Sciatic nerve (tissue), 2 donors: ENCODE results near the gene AP4E1. TPM values are rescaled to one million over a fixed set of nuclear protein-coding genes. Genes with fewer than 3 reads are reported as not detected.
"Not testable (repeated sequence)": the region's sequence is repeated elsewhere in the genome, so short reads cannot be mapped to it uniquely, and the experiment has no call there.

Experiments
- ATAC-seq: fragments of 200-7000 bp; cut with Tn5 transposase; one replicate; pipeline ENCODE4 v1.9.1; 2020; ENCODE audit warnings: mild to moderate bottlenecking, moderate library complexity
- DNase-seq: peaks from one replicate; pipeline ENCODE4 v3.0.0-alpha.2; 2020; ENCODE audit warnings: low spot score
- intact Hi-C: fragments of 100-400 bp; cut with DNase I; formaldehyde crosslinking; loops from one replicate; pipeline ENCODE4 v1.14.2; 2022
- total RNA-seq: library from RNA; stranded (reverse); fragmentation: NEBNext Ultra II Directional; extraction: Animal tissue kit (Norgen Biotek cat#: 25700); gene quantifications from one replicate; pipeline ENCODE4 v1.2.1, GENCODE V29; 2021
- donor health status: DM: no; HTN: no; CAD: no.
- donor health status: DM: no; HTN: no; CAD: no.

The AP4E1 gene
- total RNA-seq, 1 donor from 2014 or later: 11.9 TPM

GRCh38 chr15:50997371-50998051 is 89.0 kb downstream of the AP4E1 start:
- ATAC-seq: no peak
- no peak for DNase-seq
- intact Hi-C loops: no loop called here

- DNase-seq: no peak
- ATAC-seq: no peak
Measured at GRCh38 chr15:51004103-51004551, 95.6 kb downstream of the AP4E1 start.

GRCh38 chr15:51006336-51006985 is 98.0 kb downstream of the AP4E1 start:
- intact Hi-C loops: no loop called here
- no peak for DNase-seq
- no peak for ATAC-seq

More at GRCh38 chr15:51004103-51004551, 95.6 kb downstream of the AP4E1 start:
- intact Hi-C loops: no loop called here

GRCh38 chr15:51007131-51007666 is 98.7 kb downstream of the AP4E1 start:
- intact Hi-C loops: no loop called here
- ATAC-seq: no peak
- DNase-seq: no peak

DNA sequence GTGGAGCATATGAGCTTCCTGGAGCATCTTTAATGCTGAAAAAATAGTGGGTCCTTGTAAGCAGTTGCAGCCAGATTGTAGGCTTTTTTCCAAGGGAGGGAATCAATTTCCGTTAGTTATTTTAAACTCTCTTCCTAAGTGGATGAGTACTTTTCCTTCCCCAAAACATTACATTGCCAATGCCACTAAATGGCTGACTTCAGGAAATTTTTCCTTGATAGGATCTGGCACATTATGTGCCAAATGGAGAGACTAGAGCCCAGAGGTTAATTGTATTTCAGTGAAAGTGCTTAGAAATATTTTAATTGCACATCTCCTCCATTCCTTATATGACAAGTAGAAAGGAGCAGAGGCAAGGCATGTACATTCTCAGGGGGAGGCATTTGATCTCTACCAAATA is 102.7 kb downstream of the AP4E1 start:
- DNase-seq (no peak), ATAC-seq (no peak)
- intact Hi-C loops: no loop called here

GRCh38 chr15:51016615-51017014 is 108.1 kb downstream of the AP4E1 start:
- intact Hi-C loops: no loop called here
- DNase-seq (no peak), ATAC-seq (no peak)

DNA sequence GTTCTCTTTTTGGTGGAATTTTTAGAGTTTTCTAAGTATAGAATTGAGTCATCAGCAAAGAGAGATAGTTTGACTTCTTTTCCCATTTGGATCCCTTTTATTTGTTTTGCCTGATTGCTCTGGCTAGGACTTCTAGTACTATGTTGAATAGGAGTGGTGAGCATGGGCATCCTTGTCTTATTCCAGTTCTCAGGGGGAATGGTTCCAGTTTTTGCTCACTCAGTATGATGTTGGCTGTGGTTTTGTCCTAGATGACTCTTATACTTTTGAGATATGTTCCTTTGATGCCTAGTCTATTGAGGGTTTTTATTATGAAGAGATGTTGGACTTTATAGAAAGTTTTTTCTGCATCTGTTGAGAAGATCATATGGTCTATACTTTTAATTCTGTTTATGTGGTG is 113.7 kb downstream of the AP4E1 start:
- ATAC-seq: no peak
- no peak for DNase-seq
- intact Hi-C loops: no loop called here

DNA sequence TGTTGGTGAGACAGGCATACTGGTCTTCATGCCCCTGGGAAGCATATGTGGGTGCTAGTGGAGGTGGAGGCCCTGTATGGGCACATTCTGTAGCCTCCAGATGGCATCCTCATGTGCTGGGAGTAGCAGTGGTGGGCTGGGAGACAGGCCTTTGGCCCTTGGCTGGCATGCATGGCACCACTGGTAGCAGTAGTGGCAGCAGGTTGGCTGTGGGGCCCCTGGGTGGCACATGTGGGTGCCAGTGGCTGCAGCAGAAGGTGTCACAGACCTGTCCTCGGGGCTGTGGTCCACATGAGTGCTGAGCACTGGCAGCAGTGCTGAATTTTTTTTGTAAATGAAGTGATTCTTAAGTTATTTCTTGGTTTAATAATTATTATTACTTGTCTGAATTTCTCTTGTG is 115.0 kb downstream of the AP4E1 start:
- ATAC-seq (no peak), DNase-seq (no peak)
- intact Hi-C loops: no loop called here

GRCh38 chr15:51024735-51025453 is 116.4 kb downstream of the AP4E1 start:
- intact Hi-C loops: no loop called here
- ATAC-seq (no peak), DNase-seq (no peak)

DNA sequence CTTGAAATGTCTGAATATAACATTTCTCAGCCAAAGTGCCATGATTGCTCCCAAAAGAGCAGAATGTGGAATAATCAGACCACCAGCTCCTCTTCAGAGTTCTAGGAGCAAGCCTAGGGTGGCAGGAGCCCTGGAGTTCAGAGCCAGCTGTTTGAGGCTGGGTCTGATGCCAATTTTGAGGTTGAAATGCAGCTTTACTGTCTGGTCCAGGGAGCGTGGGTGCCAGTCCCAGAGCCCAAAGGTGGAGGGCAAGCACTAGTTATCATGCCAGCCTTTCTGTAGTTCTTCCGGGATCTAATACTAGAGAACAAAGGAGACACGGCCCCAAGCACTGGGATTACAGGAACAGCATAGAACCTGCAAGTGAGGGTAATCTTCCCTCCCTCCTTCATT is 117.0 kb downstream of the AP4E1 start:
- intact Hi-C loops: no loop called here
- DNase-seq (no peak), ATAC-seq (no peak)

DNA sequence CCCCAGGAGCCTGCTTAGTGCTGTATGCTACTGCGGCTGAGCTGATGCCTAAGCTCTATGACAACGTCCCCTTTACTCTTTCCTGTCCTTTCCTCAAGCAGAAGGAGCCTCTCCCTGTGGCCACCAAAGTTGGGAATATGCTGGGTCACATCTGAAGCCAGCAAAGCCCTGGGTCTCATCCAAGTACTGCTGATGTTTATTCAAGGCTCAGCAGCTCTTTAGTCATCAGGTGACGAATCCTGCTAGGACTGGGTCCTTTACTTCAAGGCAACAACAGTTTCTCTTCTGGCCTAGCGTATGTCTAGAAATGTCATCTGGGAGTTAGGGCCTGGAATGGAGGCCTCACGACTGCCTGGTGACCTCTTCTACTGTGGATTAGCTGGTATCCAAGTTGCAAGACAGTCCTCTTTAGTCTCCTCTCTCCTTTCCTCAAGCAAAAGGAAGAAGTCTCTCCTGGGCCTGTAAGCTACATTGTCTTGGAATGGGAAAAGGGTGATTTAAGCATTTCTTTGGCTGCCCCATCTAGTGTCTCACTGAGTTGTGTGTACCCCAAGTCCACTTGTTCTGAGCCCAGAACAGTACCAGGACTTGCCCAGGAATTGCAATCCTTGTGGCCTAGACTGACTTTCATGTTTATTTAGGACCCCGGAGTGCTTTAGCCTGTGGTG is 122.3 kb downstream of the AP4E1 start:
- intact Hi-C loops: no loop called here
- DNase-seq: no peak
- no peak for ATAC-seq

DNA sequence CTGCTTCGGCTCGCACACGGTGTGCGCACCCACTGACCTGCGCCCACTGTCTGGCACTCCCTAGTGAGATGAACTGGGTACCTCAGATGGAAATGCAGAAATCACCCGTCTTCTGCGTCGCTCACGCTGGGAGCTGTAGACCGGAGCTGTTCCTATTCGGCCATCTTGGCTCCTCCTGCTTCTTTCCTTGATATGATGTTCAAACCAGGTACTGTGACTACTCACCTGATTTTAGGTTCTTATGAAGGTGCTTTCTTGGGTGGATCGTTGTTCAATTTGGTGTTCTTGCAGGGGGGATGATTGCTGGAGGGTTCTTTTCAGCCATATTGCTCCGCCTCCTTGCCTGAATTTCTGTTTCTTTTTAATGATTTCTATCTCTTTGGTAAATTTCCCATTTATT is 129.0 kb downstream of the AP4E1 start:
- DNase-seq, ATAC-seq, intact Hi-C loops: not testable (repeated sequence)

DNA sequence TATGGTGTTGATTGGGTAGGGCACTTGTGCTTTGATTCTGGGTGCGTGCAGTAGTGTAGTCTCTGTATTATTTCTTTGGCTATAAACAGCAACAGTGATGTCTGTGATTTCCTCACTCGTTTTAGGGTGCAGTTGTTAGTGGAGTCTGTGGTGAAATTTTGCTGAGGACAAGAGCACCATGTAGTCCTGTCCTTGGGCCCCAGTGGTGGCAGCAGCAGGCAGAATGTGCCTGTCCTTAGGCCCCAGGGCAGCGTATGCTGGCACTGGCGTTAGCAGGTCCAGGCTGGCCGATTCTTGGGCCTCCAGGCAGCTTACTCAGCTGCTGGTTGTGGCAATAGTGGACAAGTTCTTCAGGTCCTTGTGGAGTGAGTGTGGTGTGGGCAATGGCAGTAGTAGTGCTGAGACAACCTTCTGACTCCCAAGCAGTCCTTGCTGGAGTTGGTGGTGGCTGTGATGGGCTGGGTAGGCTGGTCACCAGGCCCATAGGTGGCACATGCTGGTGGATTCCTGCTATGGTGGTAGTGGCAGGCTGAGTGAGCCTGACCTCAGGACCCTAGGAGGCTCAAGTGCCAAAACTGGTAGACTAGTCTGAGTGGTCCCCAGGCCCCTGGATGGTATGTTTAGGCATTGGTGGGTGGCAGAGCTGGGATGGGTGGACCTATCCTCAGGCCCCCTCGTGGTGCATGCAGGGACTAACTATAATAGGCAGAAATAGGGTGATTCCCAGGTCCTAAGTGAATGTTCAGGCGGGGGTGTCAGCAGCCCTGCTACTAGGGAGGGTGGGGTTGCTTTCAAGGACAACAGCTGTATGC is 129.9 kb downstream of the AP4E1 start:
- ATAC-seq (no peak), DNase-seq (no peak)

GRCh38 chr15:51038974-51039319 is 130.5 kb downstream of the AP4E1 start:
- ATAC-seq (no peak), DNase-seq (no peak)
- intact Hi-C loops: no loop called here

More for the DNA sequence above, 129.9 kb downstream of the AP4E1 start:
- intact Hi-C loops: no loop called here

GRCh38 chr15:51044037-51044727 is 135.7 kb downstream of the AP4E1 start:
- intact Hi-C loops: no loop called here
- ATAC-seq (no peak), DNase-seq (no peak)

DNA sequence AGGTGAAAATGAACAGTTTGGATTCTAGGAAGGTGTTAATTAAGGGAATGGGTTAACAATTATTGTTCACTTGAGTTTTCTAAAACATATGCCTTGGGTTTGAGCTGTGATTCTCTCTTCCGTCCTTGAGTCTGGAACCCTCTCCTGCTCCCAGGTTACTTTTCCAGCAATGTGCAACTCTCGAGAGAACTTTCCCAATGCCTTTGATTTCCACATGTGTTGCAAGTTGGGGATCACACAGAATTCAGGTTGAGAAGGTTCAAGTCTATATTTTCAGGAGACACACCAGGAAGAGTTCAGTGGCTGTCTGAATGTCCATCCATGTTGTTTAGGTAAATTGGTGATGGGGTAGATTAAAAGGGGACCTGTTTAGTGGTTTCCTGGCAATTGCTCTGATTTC is 137.5 kb downstream of the AP4E1 start:
- intact Hi-C loops: no loop called here

GRCh38 chr15:51046799-51047449 is 138.4 kb downstream of the AP4E1 start:
- ATAC-seq (peak; percentile 58), DNase-seq (peak; percentile 71)
- intact Hi-C loops: no loop called here

More for the DNA sequence above, 137.5 kb downstream of the AP4E1 start:
- ATAC-seq (no peak), DNase-seq (no peak)

DNA sequence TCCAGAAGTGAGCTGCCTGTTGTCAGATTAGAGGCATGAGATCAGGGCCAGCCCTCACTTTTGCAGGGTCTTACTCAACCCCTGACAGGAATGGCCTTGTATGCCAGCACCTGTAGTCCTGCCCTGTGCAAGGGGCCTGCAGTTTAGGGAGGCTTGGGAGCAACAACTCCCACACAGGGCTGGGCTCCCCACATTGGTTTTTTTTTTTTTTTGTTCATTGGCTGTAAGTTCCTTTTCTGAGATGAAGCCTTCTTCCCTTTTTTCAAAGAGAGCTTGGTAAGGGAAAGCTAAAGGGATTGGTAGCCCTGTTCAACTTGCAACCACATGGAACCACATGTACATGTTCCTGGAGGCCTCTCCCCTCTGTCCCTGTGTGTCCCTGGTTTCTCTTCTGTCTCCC is 139.8 kb downstream of the AP4E1 start:
- intact Hi-C loops: no loop called here
- DNase-seq (no peak), ATAC-seq (no peak)
